Nephron (organoid): ENCODE results near the gene RAB9A.
A peak's percentile ranks its signal among the peaks of the same experiment; 100 is the strongest.

ENCODE experiments used
- H3K27ac Mint-ChIP-seq, 3 experiments: 2 replicates each; pipeline ENCODE4 v1.8.0; 2020; ENCODE audit warnings: mixed read lengths in 3 of 3, mild to moderate bottlenecking in 2 of 3, moderate library complexity in 1 of 3
- H3K27me3 Mint-ChIP-seq: 2 replicates; pipeline ENCODE4 v1.8.0; 2021; ENCODE audit warnings: low read depth, mild to moderate bottlenecking, moderate library complexity, mixed read lengths
- H3K36me3 Mint-ChIP-seq: 2 replicates; pipeline ENCODE4 v1.8.0; 2020; ENCODE audit warnings: low read depth, mixed read lengths
- H3K4me1 Mint-ChIP-seq: 2 replicates; pipeline ENCODE4 v1.8.0; 2020; ENCODE audit warnings: mixed read lengths
- H3K4me3 Mint-ChIP-seq, 3 experiments: 2 replicates each; pipeline ENCODE4 v1.8.0; 2020; ENCODE audit warnings: mild to moderate bottlenecking in 3 of 3, mixed read lengths in 3 of 3, moderate library complexity in 2 of 3
- H3K9me3 Mint-ChIP-seq: 2 replicates; pipeline ENCODE4 v1.8.0; 2020; ENCODE audit warnings: mixed read lengths
- TF ChIP-seq, protein P1 (sequence below), 3 experiments: fragments of 200-600 bp; sonication (generic); IDR thresholded peaks; one replicate each; pipeline ENCODE4 v1.5.0; 2021; ENCODE audit warnings: antibody characterized with exemption in 3 of 3; ENCODE audit not compliant: unreplicated experiment in 3 of 3

RAB9A gene

GRCh38 chrX:13750204-13750603 is 61.3 kb downstream of the RAB9A start:
- Mint-ChIP-seq H3K4me1 (no peaks in the 10 kb centered on the region), H3K36me3 (peaks cover 36% of the 10 kb centered on the region), H3K9me3 (no peaks in the 10 kb centered on the region), H3K27ac (no peak overlapping the region), H3K27me3 (no peaks in the 10 kb centered on the region), H3K4me3 (no peak overlapping the region)
- TF ChIP-seq, protein P1, sequence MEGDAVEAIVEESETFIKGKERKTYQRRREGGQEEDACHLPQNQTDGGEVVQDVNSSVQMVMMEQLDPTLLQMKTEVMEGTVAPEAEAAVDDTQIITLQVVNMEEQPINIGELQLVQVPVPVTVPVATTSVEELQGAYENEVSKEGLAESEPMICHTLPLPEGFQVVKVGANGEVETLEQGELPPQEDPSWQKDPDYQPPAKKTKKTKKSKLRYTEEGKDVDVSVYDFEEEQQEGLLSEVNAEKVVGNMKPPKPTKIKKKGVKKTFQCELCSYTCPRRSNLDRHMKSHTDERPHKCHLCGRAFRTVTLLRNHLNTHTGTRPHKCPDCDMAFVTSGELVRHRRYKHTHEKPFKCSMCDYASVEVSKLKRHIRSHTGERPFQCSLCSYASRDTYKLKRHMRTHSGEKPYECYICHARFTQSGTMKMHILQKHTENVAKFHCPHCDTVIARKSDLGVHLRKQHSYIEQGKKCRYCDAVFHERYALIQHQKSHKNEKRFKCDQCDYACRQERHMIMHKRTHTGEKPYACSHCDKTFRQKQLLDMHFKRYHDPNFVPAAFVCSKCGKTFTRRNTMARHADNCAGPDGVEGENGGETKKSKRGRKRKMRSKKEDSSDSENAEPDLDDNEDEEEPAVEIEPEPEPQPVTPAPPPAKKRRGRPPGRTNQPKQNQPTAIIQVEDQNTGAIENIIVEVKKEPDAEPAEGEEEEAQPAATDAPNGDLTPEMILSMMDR (IDR thresholded peaks at IDR 0.05; ENCODE audit: unreplicated experiment in 3 of 3): peak; percentile 37 to 46 (median 41)

DNA sequence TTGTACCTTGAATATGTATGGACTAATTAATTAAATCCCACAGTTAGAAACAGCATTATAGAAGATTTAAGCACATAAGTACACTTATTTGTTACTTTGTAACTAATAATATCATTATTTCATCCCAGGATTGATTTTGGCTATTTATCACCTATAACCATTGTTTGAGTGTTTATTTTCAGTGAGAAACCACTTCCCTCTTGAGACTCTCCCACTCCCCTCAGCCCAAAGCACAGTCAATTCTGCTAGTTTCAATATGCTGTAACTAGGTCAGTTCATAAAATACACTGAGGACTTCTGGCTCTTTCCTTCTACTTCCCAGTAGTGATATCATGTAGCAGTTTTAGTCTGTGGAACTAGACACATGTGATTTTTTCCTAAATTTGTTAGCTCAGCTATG is 61.9 kb downstream of the RAB9A start:
- Mint-ChIP-seq H3K4me3 (no peak overlapping the region), H3K4me1 (no peaks in the 10 kb centered on the region), H3K36me3 (peaks cover 36% of the 10 kb centered on the region), H3K27me3 (no peaks in the 10 kb centered on the region), H3K9me3 (no peaks in the 10 kb centered on the region), H3K27ac (no peak overlapping the region)
- TF ChIP-seq, protein P1 (IDR thresholded peaks at IDR 0.05; ENCODE audit: unreplicated experiment in 3 of 3): no peak

GRCh38 chrX:13752141-13752540 is 63.2 kb downstream of the RAB9A start:
- no peaks in the 10 kb centered on the region for H3K4me1 Mint-ChIP-seq
- peaks cover 31% of the 10 kb centered on the region for H3K36me3 Mint-ChIP-seq
- H3K9me3 Mint-ChIP-seq: no peaks in the 10 kb centered on the region
- no peak overlapping the region for H3K27ac Mint-ChIP-seq
- no peak overlapping the region for H3K4me3 Mint-ChIP-seq
- no peaks in the 10 kb centered on the region for H3K27me3 Mint-ChIP-seq
- TF ChIP-seq, protein P1 (IDR thresholded peaks at IDR 0.05; ENCODE audit: unreplicated experiment in 3 of 3): no peak

DNA sequence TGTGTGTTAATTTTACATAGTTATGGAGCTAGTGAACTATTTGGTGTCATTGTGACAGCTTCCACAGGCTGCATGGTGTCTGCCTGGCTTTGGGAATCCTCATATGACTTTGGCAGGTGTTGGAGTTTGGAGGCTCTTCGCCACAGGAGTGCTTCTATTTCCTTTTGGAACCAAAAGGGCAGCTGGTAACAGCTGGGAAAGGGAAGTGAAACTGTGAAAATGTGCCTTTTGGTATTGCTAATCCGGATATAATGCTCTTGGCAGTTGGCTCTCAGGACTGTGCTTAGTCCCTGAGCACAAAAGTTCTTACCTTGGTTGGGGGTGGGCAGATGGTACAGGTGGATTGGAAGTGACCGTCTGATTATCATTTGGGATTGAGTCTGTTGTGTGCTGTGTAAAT is 63.7 kb downstream of the RAB9A start:
- H3K4me1 Mint-ChIP-seq: no peaks in the 10 kb centered on the region
- H3K27ac Mint-ChIP-seq: peak overlapping the region in 2 of 3 experiments; percentile 14 to 65
- H3K4me3 Mint-ChIP-seq: no peak overlapping the region
- TF ChIP-seq, protein P1 (IDR thresholded peaks at IDR 0.05; ENCODE audit: unreplicated experiment in 3 of 3): no peak
- no peaks in the 10 kb centered on the region for H3K27me3 Mint-ChIP-seq
- no peaks in the 10 kb centered on the region for H3K9me3 Mint-ChIP-seq
- peaks cover 27% of the 10 kb centered on the region for H3K36me3 Mint-ChIP-seq

- H3K9me3 Mint-ChIP-seq: no peaks in the 10 kb centered on the region
- H3K27ac Mint-ChIP-seq: no peak overlapping the region
- H3K27me3 Mint-ChIP-seq: no peaks in the 10 kb centered on the region
- H3K36me3 Mint-ChIP-seq: peaks cover 30% of the 10 kb centered on the region
- TF ChIP-seq, protein P1 (IDR thresholded peaks at IDR 0.05; ENCODE audit: unreplicated experiment in 3 of 3): no peak
- H3K4me3 Mint-ChIP-seq: no peak overlapping the region
- H3K4me1 Mint-ChIP-seq: no peaks in the 10 kb centered on the region
Observed at GRCh38 chrX:13754765-13755164, 65.8 kb downstream of the RAB9A start.

DNA sequence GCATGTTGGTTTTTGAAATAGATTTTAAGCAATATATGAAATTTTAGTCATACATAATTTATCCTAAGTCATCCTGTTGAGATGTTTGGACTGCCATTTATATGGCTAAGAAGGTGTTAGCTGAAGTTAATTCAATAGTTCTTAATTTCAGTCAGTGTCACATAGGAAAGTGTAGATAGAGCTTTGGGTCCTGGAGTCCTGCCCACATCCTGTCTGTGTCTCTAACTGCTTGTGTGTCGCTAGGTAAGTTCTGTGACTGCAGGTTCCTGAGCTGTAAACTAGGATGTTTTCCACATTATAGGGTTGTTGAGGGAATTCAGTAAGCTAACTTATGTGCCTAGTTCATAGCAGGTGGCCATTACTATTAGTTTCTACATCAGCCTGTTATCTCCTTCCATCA is 66.3 kb downstream of the RAB9A start:
- no peak overlapping the region for H3K4me3 Mint-ChIP-seq
- H3K36me3 Mint-ChIP-seq: peaks cover 31% of the 10 kb centered on the region
- H3K27me3 Mint-ChIP-seq: no peaks in the 10 kb centered on the region
- peaks cover 3% of the 10 kb centered on the region for H3K4me1 Mint-ChIP-seq
- no peak overlapping the region for H3K27ac Mint-ChIP-seq
- TF ChIP-seq, protein P1 (IDR thresholded peaks at IDR 0.05; ENCODE audit: unreplicated experiment in 3 of 3): no peak
- H3K9me3 Mint-ChIP-seq: peaks cover 2% of the 10 kb centered on the region
